ENCODE data around the gene TEPSIN. TPM values are rescaled to one million over a fixed set of nuclear protein-coding genes. Genes with fewer than 3 reads are reported as not detected.

TEPSIN gene
- total RNA-seq, 1 donor from 2014 or later: 50.1 TPM

DNA sequence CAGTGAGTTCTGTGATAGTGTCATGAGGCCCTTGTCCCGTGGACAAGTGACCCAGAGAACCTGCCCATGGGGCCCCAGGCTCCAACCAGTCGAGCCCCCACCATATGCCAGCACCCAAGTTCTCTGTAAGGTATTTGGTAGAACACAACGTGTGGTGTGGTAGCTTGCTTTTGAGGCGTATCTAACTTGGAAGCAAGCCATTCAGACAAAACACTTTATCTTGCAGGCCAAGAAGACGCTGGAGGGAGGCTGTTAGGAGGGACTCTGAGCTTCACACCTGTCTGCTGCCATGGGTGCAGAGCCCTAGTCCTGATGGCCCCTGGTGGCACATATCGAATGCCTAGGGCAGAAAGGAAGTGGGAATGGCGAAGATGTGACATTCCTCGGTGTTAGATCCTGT lies 1.9 kb upstream of the TEPSIN start:
- peaks cover 12% of the 10 kb centered on the region for H3K4me1 Mint-ChIP-seq (ENCODE audit: unreplicated experiment)
- TF ChIP-seq, protein P1, sequence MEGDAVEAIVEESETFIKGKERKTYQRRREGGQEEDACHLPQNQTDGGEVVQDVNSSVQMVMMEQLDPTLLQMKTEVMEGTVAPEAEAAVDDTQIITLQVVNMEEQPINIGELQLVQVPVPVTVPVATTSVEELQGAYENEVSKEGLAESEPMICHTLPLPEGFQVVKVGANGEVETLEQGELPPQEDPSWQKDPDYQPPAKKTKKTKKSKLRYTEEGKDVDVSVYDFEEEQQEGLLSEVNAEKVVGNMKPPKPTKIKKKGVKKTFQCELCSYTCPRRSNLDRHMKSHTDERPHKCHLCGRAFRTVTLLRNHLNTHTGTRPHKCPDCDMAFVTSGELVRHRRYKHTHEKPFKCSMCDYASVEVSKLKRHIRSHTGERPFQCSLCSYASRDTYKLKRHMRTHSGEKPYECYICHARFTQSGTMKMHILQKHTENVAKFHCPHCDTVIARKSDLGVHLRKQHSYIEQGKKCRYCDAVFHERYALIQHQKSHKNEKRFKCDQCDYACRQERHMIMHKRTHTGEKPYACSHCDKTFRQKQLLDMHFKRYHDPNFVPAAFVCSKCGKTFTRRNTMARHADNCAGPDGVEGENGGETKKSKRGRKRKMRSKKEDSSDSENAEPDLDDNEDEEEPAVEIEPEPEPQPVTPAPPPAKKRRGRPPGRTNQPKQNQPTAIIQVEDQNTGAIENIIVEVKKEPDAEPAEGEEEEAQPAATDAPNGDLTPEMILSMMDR (conservative IDR thresholded peaks at IDR 0.05): no peak

DNA sequence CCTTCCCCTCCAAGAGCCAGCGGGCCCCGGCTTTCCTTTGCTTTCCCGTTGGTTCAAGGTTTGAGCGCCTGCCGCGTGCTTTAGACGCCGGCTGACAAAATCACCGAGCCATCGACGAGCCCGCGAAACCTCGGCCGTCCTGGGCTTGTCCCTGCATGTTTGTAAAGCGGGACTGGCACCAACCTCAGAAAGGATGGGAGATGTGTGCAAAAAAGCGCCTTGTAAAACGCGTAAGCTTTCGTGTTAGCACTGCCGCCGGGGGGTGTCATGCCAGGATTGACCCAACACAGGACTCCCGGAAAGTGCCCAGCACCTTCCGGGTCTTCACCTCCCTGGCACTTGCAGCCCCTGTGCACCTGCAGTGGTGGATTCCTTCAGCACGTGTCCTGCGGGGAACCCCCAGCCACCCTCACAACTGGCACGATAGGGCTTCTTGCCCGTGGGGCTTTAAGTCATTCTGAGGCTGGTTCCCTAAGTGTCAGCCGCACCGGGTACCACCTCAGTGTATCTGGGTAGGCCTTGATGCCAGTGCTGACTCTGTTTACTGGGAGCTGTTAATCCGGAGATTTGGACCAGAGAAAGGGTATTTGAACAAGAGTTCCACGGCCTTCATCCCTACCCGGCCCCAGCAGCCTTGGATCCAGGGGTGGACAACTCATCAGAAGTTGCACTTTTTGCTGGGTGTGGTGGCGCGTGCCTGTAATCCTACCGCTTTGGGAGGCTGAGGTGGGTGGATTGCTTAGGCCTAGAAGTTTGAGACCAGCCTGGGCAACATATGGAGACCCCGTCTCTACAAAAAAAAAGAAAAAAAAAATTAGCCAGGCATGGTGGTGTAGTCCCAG lies 1.1 kb upstream of the TEPSIN start:
- Mint-ChIP-seq H3K27ac (peak overlapping the region; percentile 71), H3K36me3 (no peaks in the 10 kb centered on the region), H3K4me1 (ENCODE audit: unreplicated experiment) (peaks cover 15% of the 10 kb centered on the region), H3K4me3 (peak overlapping the region; percentile 94), H3K9me3 (no peaks in the 10 kb centered on the region), H3K27me3 (no peaks in the 10 kb centered on the region)
- no peak for DNase-seq (ENCODE audit: extremely low spot score, unreplicated experiment)
- TF ChIP-seq, protein P1 (conservative IDR thresholded peaks at IDR 0.05): no peak

More for the DNA sequence above, 1.9 kb upstream of the TEPSIN start:
- Mint-ChIP-seq H3K36me3 (no peaks in the 10 kb centered on the region), H3K9me3 (no peaks in the 10 kb centered on the region), H3K27me3 (no peaks in the 10 kb centered on the region), H3K27ac (peak overlapping the region; percentile 30), H3K4me3 (peak overlapping the region; percentile 94)
- no peak for DNase-seq (ENCODE audit: extremely low spot score, unreplicated experiment)

DNA sequence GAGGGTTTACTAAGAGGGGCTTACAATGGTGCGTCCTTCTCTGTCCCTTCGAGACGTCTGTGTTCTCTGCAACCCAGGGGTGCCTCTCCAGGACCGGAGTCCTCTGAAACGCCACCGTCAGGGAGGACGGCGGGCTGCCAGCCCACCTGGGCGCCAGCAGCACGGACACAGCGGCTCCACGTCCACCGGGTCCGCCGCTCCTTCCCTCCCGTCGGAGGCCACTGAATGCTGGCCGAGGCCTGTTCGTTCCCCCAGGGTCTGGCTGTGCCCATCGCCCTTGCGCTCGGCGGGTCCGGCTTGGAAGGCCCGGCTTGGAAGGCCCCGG lies 403 bp downstream of the TEPSIN start:
- no peaks in the 10 kb centered on the region for H3K9me3 Mint-ChIP-seq
- peaks cover 19% of the 10 kb centered on the region for H3K4me1 Mint-ChIP-seq (ENCODE audit: unreplicated experiment)
- no peak for DNase-seq (ENCODE audit: extremely low spot score, unreplicated experiment)
- no peaks in the 10 kb centered on the region for H3K27me3 Mint-ChIP-seq
- no peaks in the 10 kb centered on the region for H3K36me3 Mint-ChIP-seq
- no peak overlapping the region for H3K27ac Mint-ChIP-seq
- TF ChIP-seq, protein P1 (conservative IDR thresholded peaks at IDR 0.05): no peak
- peak overlapping the region; percentile 97 for H3K4me3 Mint-ChIP-seq

DNA sequence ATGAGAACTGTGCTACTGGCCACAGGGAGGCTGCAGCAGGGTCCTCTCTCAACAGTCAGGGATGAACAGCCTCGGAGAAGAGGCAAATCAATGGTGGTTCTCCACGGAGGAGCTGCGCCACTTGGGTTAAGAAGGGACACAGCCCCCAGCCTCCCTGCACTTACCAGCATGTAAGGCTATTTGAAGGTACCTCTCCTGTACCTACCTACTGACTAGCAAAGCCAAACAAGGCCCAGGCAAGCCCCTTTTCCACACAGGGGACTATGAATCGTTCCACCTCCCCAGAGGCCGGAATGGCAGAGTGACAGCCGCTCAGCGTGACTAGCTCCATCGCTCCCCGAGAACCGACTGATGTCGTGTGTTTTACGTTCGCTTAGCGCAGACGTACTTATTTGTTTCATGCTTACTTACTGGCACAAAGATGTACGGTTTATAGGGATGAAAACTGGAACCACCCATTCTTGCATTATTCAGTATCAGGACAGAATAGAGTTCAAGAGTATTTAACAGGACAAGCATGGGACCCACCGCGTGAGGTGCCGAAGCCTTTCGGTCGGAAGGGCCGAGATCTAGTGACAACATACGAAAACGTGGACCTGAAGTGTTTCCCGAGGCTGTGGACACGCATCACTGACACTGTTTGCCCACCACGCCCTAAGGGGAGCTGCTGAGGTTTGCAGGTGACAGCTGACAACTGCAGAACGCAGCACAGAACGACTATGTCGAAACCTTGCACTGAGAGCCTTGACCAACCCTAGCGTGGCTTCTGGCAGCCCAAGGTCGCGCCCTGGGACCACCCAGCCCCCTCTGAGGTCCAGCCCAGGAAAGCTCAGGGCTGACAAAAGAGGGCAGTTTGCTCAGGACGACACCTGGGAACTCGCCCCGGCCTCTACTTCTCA lies 1.0 kb downstream of the TEPSIN start:
- no peaks in the 10 kb centered on the region for H3K9me3 Mint-ChIP-seq
- peak overlapping the region; percentile 97 for H3K4me3 Mint-ChIP-seq
- no peaks in the 10 kb centered on the region for H3K27me3 Mint-ChIP-seq
- H3K27ac Mint-ChIP-seq: peak overlapping the region; percentile 36
- no peaks in the 10 kb centered on the region for H3K36me3 Mint-ChIP-seq
- DNase-seq (ENCODE audit: extremely low spot score, unreplicated experiment): no peak
- peaks cover 19% of the 10 kb centered on the region for H3K4me1 Mint-ChIP-seq (ENCODE audit: unreplicated experiment)
- TF ChIP-seq, protein P1 (conservative IDR thresholded peaks at IDR 0.05): no peak

DNA sequence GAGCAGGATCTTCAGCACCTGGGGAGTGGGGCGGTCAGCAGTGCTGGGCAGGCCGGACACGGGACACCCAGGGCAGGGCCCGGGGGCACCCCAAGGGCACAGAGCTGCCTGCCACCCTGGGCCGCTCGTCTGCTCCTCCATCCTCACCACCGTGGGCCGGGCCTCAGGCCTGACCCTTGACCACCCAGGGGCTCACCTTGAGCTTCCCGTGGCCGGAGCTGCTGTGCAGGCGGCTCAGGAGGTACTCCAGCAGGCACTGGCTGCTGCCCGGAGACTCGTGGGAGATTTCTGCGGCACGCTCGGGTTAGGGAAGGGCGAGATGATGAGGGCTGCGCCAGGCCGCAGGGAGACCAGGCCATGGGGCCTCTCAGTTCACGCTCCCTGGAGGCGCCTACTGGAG lies 2.1 kb downstream of the TEPSIN start:
- peaks cover 19% of the 10 kb centered on the region for H3K4me1 Mint-ChIP-seq (ENCODE audit: unreplicated experiment)
- no peaks in the 10 kb centered on the region for H3K27me3 Mint-ChIP-seq
- TF ChIP-seq, protein P1 (conservative IDR thresholded peaks at IDR 0.05): no peak
- H3K4me3 Mint-ChIP-seq: no peak overlapping the region
- no peak overlapping the region for H3K27ac Mint-ChIP-seq
- no peaks in the 10 kb centered on the region for H3K36me3 Mint-ChIP-seq
- H3K9me3 Mint-ChIP-seq: no peaks in the 10 kb centered on the region
- DNase-seq (ENCODE audit: extremely low spot score, unreplicated experiment): no peak
